ENCODE data around the gene HDGFL2. TPM values are rescaled to one million over a fixed set of nuclear protein-coding genes. Genes with fewer than 3 reads are reported as not detected.
A peak's percentile ranks its signal among the peaks of the same experiment; 100 is the strongest.

The HDGFL2 gene
- total RNA-seq, 1 donor from 2014 or later = 30.3 TPM

- no peak for ATAC-seq
- DNase-seq = no peak
- intact Hi-C loops (cut with micrococcal nuclease) = no loop called here
Observed at GRCh38 chr19:4505570-4506448, 33.7 kb downstream of the HDGFL2 start.

GRCh38 chr19:4506449-4507149, 34.5 kb downstream of the HDGFL2 start:
- DNase-seq (no peak), ATAC-seq (no peak)
- intact Hi-C loops (cut with micrococcal nuclease) = no loop called here

GRCh38 chr19:4507150-4507452, 35.0 kb downstream of the HDGFL2 start:
- intact Hi-C loops (cut with micrococcal nuclease) = no loop called here
- ATAC-seq = no peak
- DNase-seq = no peak

- intact Hi-C loops (cut with micrococcal nuclease) = no loop called here
- DNase-seq (no peak), ATAC-seq (no peak)
Observed at GRCh38 chr19:4507804-4508203, 35.7 kb downstream of the HDGFL2 start.

- intact Hi-C loops (cut with micrococcal nuclease) = no loop called here
- ATAC-seq (no peak), DNase-seq (no peak)
Observed at GRCh38 chr19:4508698-4509097, 36.6 kb downstream of the HDGFL2 start.

- DNase-seq (no peak), ATAC-seq (peak; percentile 4)
- intact Hi-C loops (cut with micrococcal nuclease) = no loop called here
Observed at GRCh38 chr19:4510435-4511255, 38.5 kb downstream of the HDGFL2 start.

GRCh38 chr19:4511300-4512054, 39.4 kb downstream of the HDGFL2 start:
- DNase-seq (no peak), ATAC-seq (peak; percentile 9)
- intact Hi-C loops (cut with micrococcal nuclease) = no loop called here

- intact Hi-C loops (cut with micrococcal nuclease) = no loop called here
- no peak for ATAC-seq
- no peak for DNase-seq
Observed at GRCh38 chr19:4512070-4512469, 40.0 kb downstream of the HDGFL2 start.

- DNase-seq = no peak
- ATAC-seq = no peak
- intact Hi-C loops (cut with micrococcal nuclease) = no loop called here
Observed at GRCh38 chr19:4513248-4513647, 41.2 kb downstream of the HDGFL2 start.

- DNase-seq (no peak), ATAC-seq (no peak)
- intact Hi-C loops (cut with micrococcal nuclease) = no loop called here
Observed at GRCh38 chr19:4515732-4516131, 43.6 kb downstream of the HDGFL2 start.

- ATAC-seq (peak; percentile 9), DNase-seq (no peak)
- intact Hi-C loops (cut with micrococcal nuclease) = no loop called here
Observed at GRCh38 chr19:4516199-4516938, 44.3 kb downstream of the HDGFL2 start.

GRCh38 chr19:4516939-4517300, 44.8 kb downstream of the HDGFL2 start:
- ATAC-seq = peak; percentile 54
- peak; percentile 71 for DNase-seq
- intact Hi-C loops (cut with micrococcal nuclease) = no loop called here

- DNase-seq = no peak
Observed at GRCh38 chr19:4517451-4518057, 45.5 kb downstream of the HDGFL2 start.

GRCh38 chr19:4518345-4519171, 46.5 kb downstream of the HDGFL2 start, which contains the start of gene PLIN4:
PLIN4 (minus strand) TSS chr19:4518486; CDS start chr19:4518272, 214 bp downstream.
- DNase-seq = peak; percentile 92
- intact Hi-C loops (cut with micrococcal nuclease) = no loop called here

More at GRCh38 chr19:4517451-4518057, 45.5 kb downstream of the HDGFL2 start:
- intact Hi-C loops (cut with micrococcal nuclease) = no loop called here
- peak; percentile 4 for ATAC-seq

GRCh38 chr19:4519172-4519496, 47.0 kb downstream of the HDGFL2 start:
- ATAC-seq = no peak
- intact Hi-C loops (cut with micrococcal nuclease) = no loop called here
- DNase-seq = no peak

More at GRCh38 chr19:4518345-4519171, 46.5 kb downstream of the HDGFL2 start, which contains the start of gene PLIN4:
- ATAC-seq = peak; percentile 84

GRCh38 chr19:4519521-4520277, 47.6 kb downstream of the HDGFL2 start:
- intact Hi-C loops (cut with micrococcal nuclease) = no loop called here
- ATAC-seq (peak; percentile 71), DNase-seq (peak; percentile 75)
